Measurements from ENCODE around the gene NFASC.

Gene NFASC

DNA sequence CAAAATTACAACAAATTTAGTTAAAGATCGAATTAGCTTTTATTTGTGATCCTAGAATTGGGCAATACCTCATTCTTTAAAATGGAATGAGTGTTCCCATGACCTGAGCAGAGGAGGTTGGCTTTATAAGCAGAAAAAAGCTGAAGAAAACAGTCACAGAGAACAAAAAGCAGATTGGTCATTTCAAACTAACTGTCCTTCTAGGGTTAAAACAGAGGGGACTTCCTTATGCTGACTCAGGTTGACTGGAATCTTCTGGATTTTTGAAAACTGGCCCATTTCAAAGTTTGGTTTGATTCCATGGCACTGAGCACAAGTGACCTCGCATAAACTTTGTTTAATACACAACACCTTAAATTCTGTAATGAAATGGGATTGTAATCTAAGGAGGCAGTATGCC is 17.6 kb downstream of the NFASC start:
- TF ChIP-seq CTCF (IDR thresholded peaks at IDR 0.05; ENCODE audit: insufficient read depth, low read length, poor library complexity, severe bottlenecking): no peak
- DNase-seq (ENCODE audit: extremely low read depth, insufficient read length): no peak

DNA sequence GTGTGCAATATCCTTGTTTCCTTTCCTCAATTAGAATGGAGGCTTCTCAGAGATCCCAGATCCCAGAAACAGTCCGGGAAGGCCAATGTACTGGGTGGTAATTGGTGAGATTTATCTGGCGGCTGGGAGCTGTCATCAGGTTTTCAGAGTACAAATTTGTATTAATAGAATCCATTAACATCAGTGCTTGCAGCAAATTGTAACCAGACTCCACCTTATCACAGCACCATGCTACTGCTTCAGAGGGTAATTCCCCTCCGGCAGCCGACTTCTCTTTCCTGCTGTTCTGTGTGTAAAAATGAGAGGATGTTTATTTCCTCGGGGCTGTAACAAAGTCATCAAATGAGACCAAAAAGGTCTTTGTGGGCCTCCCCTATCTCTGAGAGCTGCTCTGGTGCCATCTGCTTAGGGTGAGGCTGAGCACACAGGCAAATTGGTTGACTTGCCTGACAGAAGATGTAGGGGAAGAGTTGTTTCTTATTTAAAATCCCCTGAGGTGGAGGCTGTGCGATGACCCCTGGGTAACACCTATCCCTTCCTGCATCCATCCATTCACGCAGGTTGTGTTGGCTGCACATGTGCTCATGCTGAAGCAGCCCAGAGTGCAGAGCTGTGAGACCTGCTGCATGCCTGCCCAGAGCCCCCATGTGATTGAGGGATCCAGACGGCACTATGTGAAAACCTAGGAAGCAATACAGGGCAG is 19.2 kb downstream of the NFASC start:
- Histone ChIP-seq H3K4me3 (replicated peaks; ENCODE audit: low read depth, low read length) (no peak overlapping the region), H3K36me3 (ENCODE audit: control insufficient read depth, insufficient read depth, low read length) (no peaks in the 10 kb centered on the region), H3K27me3 (replicated peaks; ENCODE audit: control insufficient read depth, insufficient read depth, low read length) (peaks cover 4% of the 10 kb centered on the region)
- DNase-seq (ENCODE audit: extremely low read depth, insufficient read length): no peak
- no peak for TF ChIP-seq CTCF (IDR thresholded peaks at IDR 0.05; ENCODE audit: insufficient read depth, low read length, poor library complexity, severe bottlenecking)

More for the DNA sequence above, 17.6 kb downstream of the NFASC start:
- no peak overlapping the region for H3K4me3 ChIP-seq (replicated peaks; ENCODE audit: low read depth, low read length)
- H3K27me3 ChIP-seq (replicated peaks; ENCODE audit: control insufficient read depth, insufficient read depth, low read length): peaks cover 4% of the 10 kb centered on the region
- H3K36me3 ChIP-seq (ENCODE audit: control insufficient read depth, insufficient read depth, low read length): no peaks in the 10 kb centered on the region

DNA sequence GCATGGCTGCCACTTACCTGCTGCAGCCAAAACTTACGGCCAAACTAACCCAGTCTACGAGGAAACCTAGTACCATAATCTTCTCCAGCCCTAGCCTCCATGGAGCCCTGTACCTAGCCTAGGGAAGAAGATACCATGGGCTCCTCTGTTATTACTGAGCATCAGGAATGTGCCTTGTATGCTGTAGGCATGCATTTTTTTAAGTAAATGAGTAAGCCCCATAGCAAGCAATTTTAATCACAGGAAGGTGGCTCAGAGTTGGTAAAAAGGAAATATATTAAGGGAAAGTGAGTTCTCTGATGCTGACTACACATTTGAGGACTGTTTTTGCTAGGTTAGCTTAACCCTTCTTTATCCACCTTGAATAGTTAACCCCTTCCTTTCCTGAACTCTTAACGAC is 21.2 kb downstream of the NFASC start:
- no peak for TF ChIP-seq CTCF (IDR thresholded peaks at IDR 0.05; ENCODE audit: insufficient read depth, low read length, poor library complexity, severe bottlenecking)
- no peak overlapping the region for H3K4me3 ChIP-seq (replicated peaks; ENCODE audit: low read depth, low read length)
- H3K36me3 ChIP-seq (ENCODE audit: control insufficient read depth, insufficient read depth, low read length): no peaks in the 10 kb centered on the region
- H3K27me3 ChIP-seq (replicated peaks; ENCODE audit: control insufficient read depth, insufficient read depth, low read length): peaks cover 4% of the 10 kb centered on the region; the same call in 1 of the 2 replicates
- no peak for DNase-seq (ENCODE audit: extremely low read depth, insufficient read length)

GRCh38 chr1:204894031-204894430 is 23.4 kb downstream of the NFASC start:
- H3K27me3 ChIP-seq (replicated peaks; ENCODE audit: control insufficient read depth, insufficient read depth, low read length): peaks cover 2% of the 10 kb centered on the region; the same call in 1 of the 2 replicates
- no peaks in the 10 kb centered on the region for H3K36me3 ChIP-seq (ENCODE audit: control insufficient read depth, insufficient read depth, low read length)
- TF ChIP-seq CTCF (IDR thresholded peaks at IDR 0.05; ENCODE audit: insufficient read depth, low read length, poor library complexity, severe bottlenecking): no peak
- H3K4me3 ChIP-seq (replicated peaks; ENCODE audit: low read depth, low read length): no peak overlapping the region
- no peak for DNase-seq (ENCODE audit: extremely low read depth, insufficient read length)

DNA sequence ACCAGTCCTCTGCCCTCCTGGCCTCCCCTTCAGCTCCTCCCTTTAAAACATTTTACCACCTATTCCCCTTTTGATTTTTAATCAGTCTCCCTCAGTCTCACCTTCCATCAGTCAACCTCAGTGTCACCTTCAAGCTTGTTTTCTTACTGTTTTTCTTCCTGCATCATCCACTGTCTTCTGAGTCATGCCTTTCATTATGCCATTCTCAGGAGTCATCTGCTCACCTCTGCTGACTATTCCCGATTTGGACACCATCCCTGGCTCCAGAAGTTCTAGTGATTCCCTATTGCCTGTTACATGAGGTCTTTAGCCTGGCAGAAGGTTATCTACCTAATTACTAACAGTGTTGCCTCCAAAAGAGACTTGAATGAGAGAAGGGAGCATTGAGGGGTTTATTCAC is 23.9 kb downstream of the NFASC start:
- Histone ChIP-seq H3K27me3 (replicated peaks; ENCODE audit: control insufficient read depth, insufficient read depth, low read length) (peaks cover 2% of the 10 kb centered on the region; the same call in 1 of the 2 replicates), H3K36me3 (ENCODE audit: control insufficient read depth, insufficient read depth, low read length) (no peaks in the 10 kb centered on the region), H3K4me3 (replicated peaks; ENCODE audit: low read depth, low read length) (no peak overlapping the region)
- no peak for DNase-seq (ENCODE audit: extremely low read depth, insufficient read length)
- no peak for TF ChIP-seq CTCF (IDR thresholded peaks at IDR 0.05; ENCODE audit: insufficient read depth, low read length, poor library complexity, severe bottlenecking)
